T-helper 1 cell (primary cell): ENCODE data around the gene MGAT5B.
"Not testable (repeated sequence)": the region's sequence is repeated elsewhere in the genome, so short reads cannot be mapped to it uniquely, and the experiment has no call there.

Experiments
- DNase-seq, 5 donors: peaks; one replicate each; pipeline ENCODE4 v3.0.0-alpha.2; 2012 to 2020

MGAT5B gene

GRCh38 chr17:76847031-76847430, 21.2 kb upstream of the MGAT5B start:
- no peak for DNase-seq

GRCh38 chr17:76848670-76849069, 19.5 kb upstream of the MGAT5B start:
- DNase-seq, result no peak

- DNase-seq, result not testable (repeated sequence)
These were observed 19.0 kb upstream of the MGAT5B start for GRCh38 chr17:76849160-76849559.

GRCh38 chr17:76852843-76853242, 15.4 kb upstream of the MGAT5B start:
- DNase-seq, result no peak

- DNase-seq, result no peak
These were observed 13.1 kb upstream of the MGAT5B start for GRCh38 chr17:76855105-76855504.

GRCh38 chr17:76862079-76862478, 6.1 kb upstream of the MGAT5B start:
- DNase-seq, result no peak

- DNase-seq, result no peak
These were observed 5.7 kb upstream of the MGAT5B start for GRCh38 chr17:76862494-76862893.

GRCh38 chr17:76864024-76864423, 4.2 kb upstream of the MGAT5B start:
- no peak for DNase-seq

GRCh38 chr17:76865174-76865573, 3.0 kb upstream of the MGAT5B start:
- DNase-seq, result no peak

- no peak for DNase-seq
These were observed 2.0 kb upstream of the MGAT5B start for GRCh38 chr17:76866203-76866602.

- DNase-seq, result no peak
These were observed 1.2 kb upstream of the MGAT5B start for GRCh38 chr17:76866774-76867577.

GRCh38 chr17:76867578-76868175, 527 bp upstream of the MGAT5B start:
- DNase-seq, result no peak

- DNase-seq, result no peak
These were observed 678 bp downstream of the MGAT5B start for GRCh38 chr17:76868669-76869495.

GRCh38 chr17:76869496-76870376, 1.5 kb downstream of the MGAT5B start:
- DNase-seq, result no peak

- DNase-seq, result no peak
These were observed 2.1 kb downstream of the MGAT5B start for GRCh38 chr17:76870377-76870714.

GRCh38 chr17:76871668-76872067, 3.5 kb downstream of the MGAT5B start:
- no peak for DNase-seq

- DNase-seq, result no peak
These were observed 4.1 kb downstream of the MGAT5B start for GRCh38 chr17:76872221-76872873.

GRCh38 chr17:76872874-76873221, 4.6 kb downstream of the MGAT5B start:
- no peak for DNase-seq

GRCh38 chr17:76873856-76874255, 5.7 kb downstream of the MGAT5B start:
- no peak for DNase-seq

- no peak for DNase-seq
These were observed 9.2 kb downstream of the MGAT5B start for GRCh38 chr17:76877437-76877836.

GRCh38 chr17:76878568-76878967, 10.4 kb downstream of the MGAT5B start:
- DNase-seq, result no peak

- no peak for DNase-seq
These were observed 11.1 kb downstream of the MGAT5B start for GRCh38 chr17:76879254-76879653.
